Sigmoid colon (tissue), 4 donors: ENCODE results near the gene SURF1.

ENCODE experiments used
- EP300 ChIP-seq, 4 donors: sonication (generic); formaldehyde crosslinking; IDR thresholded peaks; one replicate each; pipeline ENCODE4 v1.6.1; 2017; ENCODE audit warnings: antibody characterized with exemption in 4 of 4
- POLR2A ChIP-seq, 2 donors: fragments of 450-650 bp; IDR thresholded peaks; one replicate each; pipeline ENCODE4 v1.6.1; 2016; ENCODE audit warnings: antibody characterized with exemption in 2 of 2, mild to moderate bottlenecking in 2 of 2, moderate library complexity in 2 of 2
- POLR2AphosphoS5 ChIP-seq, 4 donors: sonication (generic); formaldehyde crosslinking; IDR thresholded peaks; one replicate each; pipeline ENCODE4 v1.6.1; 2017; ENCODE audit warnings: antibody characterized with exemption in 4 of 4
- TF ChIP-seq, protein P1 (sequence below), 4 experiments: fragments of 450-650 bp in 3 of 4; fragments of 200-600 bp in 1 of 4; IDR thresholded peaks; one replicate each; pipeline ENCODE4 v1.5.1; 2016 to 2019; ENCODE audit warnings: antibody characterized with exemption in 4 of 4, mild to moderate bottlenecking in 3 of 4, moderate library complexity in 2 of 4

- no peak for TF ChIP-seq POLR2A (IDR thresholded peaks at IDR 0.05)
- TF ChIP-seq, protein P1, sequence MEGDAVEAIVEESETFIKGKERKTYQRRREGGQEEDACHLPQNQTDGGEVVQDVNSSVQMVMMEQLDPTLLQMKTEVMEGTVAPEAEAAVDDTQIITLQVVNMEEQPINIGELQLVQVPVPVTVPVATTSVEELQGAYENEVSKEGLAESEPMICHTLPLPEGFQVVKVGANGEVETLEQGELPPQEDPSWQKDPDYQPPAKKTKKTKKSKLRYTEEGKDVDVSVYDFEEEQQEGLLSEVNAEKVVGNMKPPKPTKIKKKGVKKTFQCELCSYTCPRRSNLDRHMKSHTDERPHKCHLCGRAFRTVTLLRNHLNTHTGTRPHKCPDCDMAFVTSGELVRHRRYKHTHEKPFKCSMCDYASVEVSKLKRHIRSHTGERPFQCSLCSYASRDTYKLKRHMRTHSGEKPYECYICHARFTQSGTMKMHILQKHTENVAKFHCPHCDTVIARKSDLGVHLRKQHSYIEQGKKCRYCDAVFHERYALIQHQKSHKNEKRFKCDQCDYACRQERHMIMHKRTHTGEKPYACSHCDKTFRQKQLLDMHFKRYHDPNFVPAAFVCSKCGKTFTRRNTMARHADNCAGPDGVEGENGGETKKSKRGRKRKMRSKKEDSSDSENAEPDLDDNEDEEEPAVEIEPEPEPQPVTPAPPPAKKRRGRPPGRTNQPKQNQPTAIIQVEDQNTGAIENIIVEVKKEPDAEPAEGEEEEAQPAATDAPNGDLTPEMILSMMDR (IDR thresholded peaks at IDR 0.05) = no peak
- TF ChIP-seq EP300 (IDR thresholded peaks at IDR 0.05) = no peak
- no peak for TF ChIP-seq POLR2AphosphoS5 (IDR thresholded peaks at IDR 0.05)
Measured at GRCh38 chr9:133331221-133331620, 25.1 kb downstream of the SURF1 start.
